GM19467 (cell line): ENCODE data around the gene RPL31.

Experiments
- ATAC-seq: cut with Tn5 transposase; IDR thresholded peaks from one replicate; pipeline ENCODE4 v1.9.1; 2021; ENCODE audit warnings: mild to moderate bottlenecking, moderate library complexity; ENCODE audit not compliant: unreplicated experiment

RPL31 gene

GRCh38 chr2:101001691-101002561, at the start of gene RPL31:
Gene RPL31, plus strand, starts transcription at chr2:101002289. Its CDS starts 413 bp downstream, at chr2:101002702.
- ATAC-seq, result peak; percentile 93

DNA sequence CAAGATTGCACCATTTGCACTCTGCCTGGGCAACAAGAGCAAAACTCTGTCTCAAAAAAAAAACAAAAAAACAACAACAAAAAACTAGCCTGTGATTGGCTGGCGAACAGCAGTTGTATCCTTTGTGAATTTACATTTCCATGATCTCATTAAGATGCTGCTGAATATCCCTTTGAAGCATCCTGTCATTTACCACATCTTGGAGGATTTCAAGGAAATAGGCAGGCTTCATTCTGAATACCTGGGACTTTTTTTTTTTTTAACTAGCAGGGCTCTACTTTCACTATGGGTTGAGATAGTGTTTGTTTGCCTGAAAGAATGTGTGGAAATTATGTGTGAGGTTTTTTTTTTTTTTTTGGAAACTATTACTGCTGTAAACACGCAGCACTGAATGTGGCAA, 49.6 kb upstream of the RPL31 start:
- no peak for ATAC-seq

- no peak for ATAC-seq
Observed at GRCh38 chr2:100953406-100954043, 48.6 kb upstream of the RPL31 start.

GRCh38 chr2:100954044-100954420, 48.1 kb upstream of the RPL31 start:
- no peak for ATAC-seq

GRCh38 chr2:100955226-100955625, 46.9 kb upstream of the RPL31 start:
- no peak for ATAC-seq

- no peak for ATAC-seq
Observed at GRCh38 chr2:100956081-100956480, 46.0 kb upstream of the RPL31 start.

- ATAC-seq, result no peak
Observed at GRCh38 chr2:100957996-100958653, 44.0 kb upstream of the RPL31 start.

DNA sequence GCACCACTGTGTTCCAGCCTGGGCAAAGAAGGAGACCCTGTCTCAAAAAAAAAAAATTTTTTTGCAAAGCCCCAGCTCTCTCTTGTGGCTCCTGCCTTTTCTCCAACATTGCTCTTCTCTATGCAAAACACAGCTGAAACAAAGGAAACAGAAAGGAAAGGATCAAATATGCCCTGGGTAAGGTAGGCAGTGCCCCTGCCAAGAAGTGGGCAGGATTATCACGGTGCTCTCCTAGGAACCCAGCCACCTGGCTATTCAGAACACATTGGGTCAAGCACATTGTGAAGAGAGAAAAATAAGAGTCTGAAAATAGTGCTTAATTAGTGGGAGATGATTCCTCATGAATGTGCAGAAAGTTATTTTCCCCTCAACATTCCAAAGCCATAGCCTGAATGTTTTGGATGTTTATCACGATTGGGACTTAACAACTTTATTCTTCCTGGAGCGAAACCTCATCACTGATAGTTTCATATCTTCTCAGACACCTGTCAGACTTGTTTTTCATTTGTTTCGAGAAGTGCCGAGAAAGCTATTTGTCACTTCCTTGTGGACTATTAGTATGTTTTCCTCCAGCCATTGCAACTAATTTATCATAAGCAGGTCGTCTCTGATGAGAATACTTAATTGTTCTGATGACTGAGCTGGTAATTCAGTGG, 42.7 kb upstream of the RPL31 start:
- ATAC-seq, result no peak

DNA sequence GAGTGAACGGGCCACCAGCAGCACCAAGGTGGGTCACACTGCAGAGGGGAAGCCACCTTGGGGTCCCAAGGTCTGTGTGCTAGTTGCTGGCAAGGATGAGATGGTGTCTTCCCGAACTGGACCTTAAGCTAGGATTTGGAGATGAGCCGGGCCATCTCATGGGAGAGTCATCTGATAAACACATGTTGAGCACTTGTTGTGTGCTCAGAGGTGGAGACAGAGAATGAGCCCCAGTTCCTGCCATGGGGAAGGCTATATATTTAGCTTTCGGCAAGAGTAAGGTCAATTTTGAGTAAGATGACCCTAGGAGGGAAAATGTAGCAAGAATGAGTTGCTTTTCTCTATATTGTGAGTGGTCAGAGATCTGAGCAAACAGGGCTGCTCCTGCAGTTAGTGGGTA, 41.4 kb upstream of the RPL31 start:
- ATAC-seq, result no peak

- ATAC-seq, result no peak
Observed at GRCh38 chr2:100962366-100963025, 39.6 kb upstream of the RPL31 start.

GRCh38 chr2:100963026-100963375, 39.1 kb upstream of the RPL31 start:
- no peak for ATAC-seq

- ATAC-seq, result no peak
Observed at GRCh38 chr2:100964222-100964621, 37.9 kb upstream of the RPL31 start.

- ATAC-seq, result no peak
Observed at GRCh38 chr2:100964681-100965169, 37.4 kb upstream of the RPL31 start.

GRCh38 chr2:100965596-100965995, 36.5 kb upstream of the RPL31 start:
- ATAC-seq, result no peak

DNA sequence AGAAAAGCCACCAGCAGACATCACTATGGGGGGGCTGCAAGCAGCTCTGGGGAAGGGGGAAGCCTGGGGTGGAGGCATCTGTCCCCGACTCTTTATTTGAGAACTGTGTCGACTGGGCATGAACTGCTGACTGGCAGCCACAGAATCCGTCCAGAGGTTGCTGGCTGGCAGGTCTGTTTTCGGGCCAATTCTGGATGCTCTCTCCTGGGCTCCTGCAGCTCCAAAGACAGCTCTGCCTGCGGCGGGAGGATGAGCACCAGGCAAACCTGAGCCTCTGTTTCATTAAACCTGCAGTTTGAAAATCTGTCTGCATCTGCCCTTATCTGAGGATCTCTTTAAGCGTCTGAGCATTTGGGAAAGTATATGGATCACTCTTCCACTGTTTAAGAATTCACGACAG, 34.4 kb upstream of the RPL31 start:
- no peak for ATAC-seq

GRCh38 chr2:100968146-100969145, 33.6 kb upstream of the RPL31 start:
- ATAC-seq, result no peak

GRCh38 chr2:100969998-100970397, 32.1 kb upstream of the RPL31 start:
- no peak for ATAC-seq

GRCh38 chr2:100971221-100971620, 30.9 kb upstream of the RPL31 start:
- no peak for ATAC-seq

GRCh38 chr2:100972452-100972851, 29.6 kb upstream of the RPL31 start:
- ATAC-seq, result no peak
